GM21423 (cell line): ENCODE data around the gene PLD6.

Source experiments
- ATAC-seq: cut with Tn5 transposase; IDR thresholded peaks from one replicate; pipeline ENCODE4 v1.9.1; 2021; ENCODE audit warnings: mild to moderate bottlenecking, moderate library complexity; ENCODE audit not compliant: unreplicated experiment

The PLD6 gene

DNA sequence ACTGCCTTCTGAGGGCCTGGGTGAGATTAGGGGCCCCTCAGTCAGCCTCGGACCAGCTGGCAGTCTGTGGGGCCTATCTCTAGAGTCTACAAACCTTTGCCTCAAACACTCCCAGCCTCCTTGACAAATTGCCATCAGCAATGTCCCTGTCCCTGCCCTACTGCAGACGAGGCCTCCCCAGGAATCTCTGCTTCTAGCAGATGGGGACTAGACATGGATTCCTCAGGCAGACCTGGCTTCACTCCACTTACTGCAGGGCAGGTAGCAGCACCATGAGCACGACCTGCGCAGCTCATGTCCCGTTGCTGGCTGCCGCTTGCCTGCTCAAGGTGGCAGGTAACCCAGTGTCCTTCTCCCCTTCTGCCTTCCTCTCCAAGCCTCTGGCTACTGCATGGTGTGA is 49.1 kb downstream of the PLD6 start:
- ATAC-seq: no peak

DNA sequence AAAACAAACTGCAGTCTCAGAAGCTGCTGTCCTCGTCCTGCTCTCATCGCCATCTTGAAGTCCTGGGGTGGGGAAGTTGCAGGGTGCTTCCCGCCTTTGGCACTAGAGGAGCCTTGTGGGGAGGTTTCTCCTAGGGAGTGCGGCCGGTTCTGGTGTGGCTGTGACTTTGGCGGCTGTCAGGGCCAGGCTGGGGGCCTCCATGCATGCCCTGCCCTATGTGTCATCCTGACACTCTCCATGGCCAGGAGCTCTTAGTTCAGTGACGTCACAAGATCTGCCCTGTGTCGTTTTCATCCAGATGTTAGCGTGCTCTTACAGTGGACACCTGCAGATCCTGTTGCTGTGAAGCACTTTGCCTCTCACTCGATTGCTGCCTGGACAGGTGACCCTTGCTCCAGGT is 49.6 kb downstream of the PLD6 start:
- ATAC-seq: no peak

DNA sequence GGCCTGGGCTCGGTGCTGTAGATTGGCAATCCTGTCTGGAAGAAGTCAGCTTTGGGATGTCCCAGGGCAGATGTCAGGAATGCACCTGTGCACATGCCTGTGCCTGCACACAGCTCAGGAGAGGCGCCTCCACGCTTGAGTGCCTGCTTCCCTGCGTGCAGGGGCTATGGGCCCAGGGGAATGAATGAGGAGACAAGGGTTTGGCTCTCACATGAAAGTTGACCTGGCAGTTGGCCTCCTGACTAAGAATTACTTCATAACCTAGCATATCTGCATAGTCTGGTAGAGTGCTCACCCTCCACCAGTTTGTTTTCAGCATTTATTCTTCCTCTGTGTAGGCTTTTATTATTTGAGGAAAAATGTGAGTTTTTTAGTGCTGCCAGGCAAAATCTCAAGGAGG is 50.0 kb downstream of the PLD6 start:
- ATAC-seq: no peak

DNA sequence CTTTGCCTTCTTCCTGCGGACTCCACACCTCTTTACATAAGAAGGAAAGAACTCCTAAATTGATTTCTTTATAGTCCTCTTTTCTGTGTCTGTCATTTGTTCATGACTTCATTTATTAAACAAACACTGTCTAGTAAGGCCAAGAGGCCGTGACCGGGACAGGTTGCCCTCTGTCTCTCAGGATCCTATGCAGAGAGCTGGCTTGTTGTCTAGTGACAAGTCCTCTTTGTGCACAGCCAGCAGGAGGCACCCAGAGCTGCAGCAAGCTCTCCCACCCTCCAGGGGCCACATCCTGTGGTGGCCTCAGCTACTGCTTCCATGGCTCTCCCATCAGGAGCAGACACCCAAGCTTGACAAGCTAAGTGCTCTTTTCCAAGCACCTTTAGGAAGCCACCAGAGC is 50.6 kb downstream of the PLD6 start:
- no peak for ATAC-seq

DNA sequence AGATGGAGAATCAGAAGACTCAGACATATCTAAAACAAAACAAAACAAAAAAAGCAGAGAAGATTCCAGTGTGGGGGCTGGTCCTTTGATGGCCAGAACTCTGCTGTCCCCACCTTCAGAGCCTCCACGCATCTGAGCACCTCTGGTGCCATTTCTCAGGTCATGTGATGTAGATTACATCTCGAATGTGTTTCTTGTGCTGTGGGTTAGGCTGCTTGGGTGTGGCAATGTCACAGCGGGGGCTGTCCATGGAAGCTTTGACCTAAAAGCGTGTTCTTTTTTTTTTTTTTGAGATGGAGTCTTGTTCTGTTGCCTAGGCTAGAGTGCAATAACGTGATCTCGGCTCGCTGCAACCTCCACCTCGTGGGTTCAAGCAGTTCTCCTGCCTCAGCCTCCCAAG is 51.2 kb downstream of the PLD6 start:
- ATAC-seq: no peak

DNA sequence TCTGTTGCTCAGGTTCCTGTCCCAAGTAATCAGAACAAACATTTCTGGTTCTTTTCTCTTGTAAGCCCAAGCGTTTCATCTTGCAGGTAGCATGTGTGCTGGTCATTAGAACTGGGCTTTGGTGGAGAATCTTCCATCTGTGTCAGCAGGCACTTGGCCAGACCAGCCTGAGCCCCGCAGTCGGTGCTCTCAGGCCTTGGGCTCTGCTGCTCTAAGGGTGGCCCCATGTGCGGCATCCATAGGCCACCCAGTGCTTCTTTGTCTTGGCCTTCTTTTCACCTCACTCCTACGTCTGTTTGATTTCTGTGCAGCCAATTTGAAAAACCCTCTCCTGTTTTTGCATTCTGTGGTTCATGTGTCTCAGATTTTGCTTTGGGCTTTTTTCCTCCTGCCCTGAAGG is 51.6 kb downstream of the PLD6 start:
- no peak for ATAC-seq

DNA sequence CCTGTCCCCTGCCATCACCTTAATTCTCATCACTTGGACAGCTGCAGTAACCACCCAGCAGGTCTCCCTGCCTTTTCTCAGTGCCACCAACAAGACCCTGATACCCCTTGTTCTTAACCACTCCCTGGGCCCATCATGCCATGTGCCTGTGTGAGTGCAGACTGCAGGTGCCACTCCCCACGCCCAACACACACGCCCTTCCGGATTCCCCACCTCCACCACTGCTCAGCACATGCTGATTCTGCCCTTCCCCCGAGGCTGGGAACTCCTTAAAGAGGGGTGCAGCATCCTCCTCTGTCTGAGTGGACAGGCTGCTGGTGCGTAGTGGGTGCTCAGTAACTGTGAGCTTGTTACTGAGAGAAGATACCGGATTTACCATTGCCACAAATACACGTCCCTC is 52.4 kb downstream of the PLD6 start:
- ATAC-seq: no peak

DNA sequence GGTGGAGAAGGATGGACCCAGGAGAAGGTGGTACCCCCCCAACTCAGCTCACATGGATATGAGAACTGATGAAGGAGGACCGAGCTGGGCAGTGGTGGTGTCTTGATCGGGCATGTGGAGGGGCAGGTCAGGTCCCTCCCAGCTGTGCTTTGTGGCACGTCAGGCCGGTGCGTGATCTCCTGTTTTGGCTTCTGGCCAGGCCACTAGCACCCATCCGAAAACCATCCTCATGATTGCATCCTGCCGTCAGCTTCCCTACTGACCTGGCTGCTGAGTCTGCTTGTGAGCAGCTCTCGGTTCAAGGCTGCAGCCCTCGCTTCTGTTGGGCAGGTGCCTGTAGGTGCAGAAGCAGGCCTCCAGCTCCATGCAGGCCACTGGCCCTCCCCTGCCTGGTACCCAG is 53.1 kb downstream of the PLD6 start:
- no peak for ATAC-seq

DNA sequence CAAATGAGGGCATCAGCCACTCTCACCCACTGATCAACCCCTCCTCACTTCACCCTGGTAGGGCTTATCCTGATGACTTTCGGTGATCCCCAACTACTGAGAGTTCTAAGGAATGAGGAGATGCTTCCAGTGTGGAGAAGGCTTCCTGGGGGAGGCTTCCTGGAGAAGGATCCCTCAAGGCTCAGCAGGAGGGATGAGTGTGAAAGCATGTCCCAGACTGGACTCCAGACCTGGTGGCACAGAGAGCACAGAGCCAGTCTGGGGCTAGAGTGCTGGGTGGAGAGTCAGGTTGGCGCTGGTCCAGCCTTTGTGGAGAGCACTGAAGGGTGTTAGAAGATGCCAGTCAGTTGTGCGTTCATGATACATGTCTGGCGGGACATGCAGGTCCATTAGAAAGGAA is 53.7 kb downstream of the PLD6 start:
- no peak for ATAC-seq

DNA sequence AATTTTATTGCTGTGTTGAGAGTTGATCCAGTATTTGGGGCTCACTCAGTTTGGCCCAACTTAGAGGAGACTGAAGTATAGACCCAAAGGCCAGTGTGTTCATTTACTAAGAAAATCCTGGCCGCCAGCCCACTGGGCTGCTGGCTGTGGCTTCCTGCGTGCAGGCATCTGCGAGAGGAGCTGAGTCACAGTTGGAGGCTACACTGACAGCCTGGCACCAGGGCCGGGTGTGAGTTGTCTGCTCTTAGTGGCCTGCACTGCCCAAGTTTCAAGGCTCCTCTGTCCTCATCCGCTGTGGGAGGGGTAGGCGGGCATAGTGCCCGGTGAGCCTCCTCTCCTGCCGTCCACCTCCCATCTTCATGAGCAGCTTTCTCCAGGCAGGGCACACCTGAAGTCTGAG is 54.2 kb downstream of the PLD6 start:
- ATAC-seq: no peak

DNA sequence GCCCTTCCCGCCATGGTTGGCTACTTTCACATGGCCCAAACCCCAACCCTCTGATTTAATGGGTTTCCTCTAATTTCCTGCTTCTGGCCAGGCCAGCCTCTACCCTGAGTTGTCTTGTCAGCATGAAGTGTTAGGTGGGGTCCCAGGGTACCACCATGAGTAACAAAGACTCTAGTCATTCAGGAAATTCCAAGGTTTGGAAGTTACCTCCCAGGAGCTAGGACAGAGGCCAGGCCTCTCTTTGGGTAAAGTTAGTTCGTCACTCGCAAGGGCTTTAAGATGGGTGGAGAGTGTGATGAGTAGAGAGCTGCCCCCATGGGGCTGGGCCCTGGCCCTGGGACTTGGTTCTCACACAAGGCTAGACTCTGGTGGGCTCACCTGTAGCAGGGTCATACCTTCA is 54.6 kb downstream of the PLD6 start:
- ATAC-seq: no peak

DNA sequence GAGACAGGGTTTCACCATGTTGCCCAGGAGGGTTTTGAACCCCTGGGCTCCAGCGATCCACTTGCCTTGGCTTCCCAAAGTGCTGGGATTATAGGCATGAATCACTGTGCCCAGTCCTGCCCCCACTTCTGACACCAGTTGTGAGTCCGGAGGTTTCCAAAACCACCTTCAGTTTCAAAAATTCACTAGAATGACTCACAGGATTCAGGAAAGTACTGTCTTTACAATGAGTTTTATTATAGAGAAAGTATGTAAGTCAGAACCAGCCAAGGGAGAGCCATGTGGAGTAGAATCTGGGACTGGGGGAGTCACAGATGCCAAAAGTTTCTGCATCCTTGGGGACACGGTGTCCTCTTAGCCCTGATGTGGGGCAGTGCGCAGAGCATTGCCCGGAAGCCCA is 55.1 kb downstream of the PLD6 start:
- ATAC-seq: no peak
